Mesothelial cell of epicardium (in vitro differentiated cells): ENCODE results near the gene ANKRD11. TPM values are rescaled to one million over a fixed set of nuclear protein-coding genes. Genes with fewer than 3 reads are reported as not detected.

Experiments used
- DNase-seq, 2 experiments: peaks; one replicate each; pipeline ENCODE4 v3.0.0; 2021; ENCODE audit warnings: low spot score in 2 of 2; ENCODE audit not compliant: unreplicated experiment in 2 of 2
- H3K27ac Mint-ChIP-seq: 2 replicates; pipeline ENCODE4 v1.8.0; 2021; ENCODE audit warnings: mixed read lengths
- H3K27me3 Mint-ChIP-seq: 2 replicates; pipeline ENCODE4 v1.8.0; 2021; ENCODE audit warnings: low read depth, mixed read lengths
- H3K36me3 Mint-ChIP-seq: 2 replicates; pipeline ENCODE4 v1.8.0; 2021; ENCODE audit warnings: mixed read lengths
- H3K4me1 Mint-ChIP-seq: 2 replicates; pipeline ENCODE4 v1.8.0; 2021; ENCODE audit warnings: mixed read lengths
- H3K4me3 Mint-ChIP-seq: 2 replicates; pipeline ENCODE4 v1.8.0; 2021; ENCODE audit warnings: mild to moderate bottlenecking, moderate library complexity, mixed read lengths
- H3K9me3 Mint-ChIP-seq: 2 replicates; pipeline ENCODE4 v1.8.0; 2021; ENCODE audit warnings: mixed read lengths
- CTCF ChIP-seq: fragments of 200-600 bp; sonication (generic); IDR thresholded peaks from one replicate; pipeline ENCODE4 v1.5.0; 2021; ENCODE audit warnings: antibody characterized with exemption; ENCODE audit not compliant: unreplicated experiment
- total RNA-seq: library from RNA; stranded (reverse); gene quantifications from 3 replicates; pipeline ENCODE4 v1.2.1, GENCODE V29; 2021

ANKRD11 gene
- total RNA-seq, 1 donor from 2014 or later = 247 TPM

DNA sequence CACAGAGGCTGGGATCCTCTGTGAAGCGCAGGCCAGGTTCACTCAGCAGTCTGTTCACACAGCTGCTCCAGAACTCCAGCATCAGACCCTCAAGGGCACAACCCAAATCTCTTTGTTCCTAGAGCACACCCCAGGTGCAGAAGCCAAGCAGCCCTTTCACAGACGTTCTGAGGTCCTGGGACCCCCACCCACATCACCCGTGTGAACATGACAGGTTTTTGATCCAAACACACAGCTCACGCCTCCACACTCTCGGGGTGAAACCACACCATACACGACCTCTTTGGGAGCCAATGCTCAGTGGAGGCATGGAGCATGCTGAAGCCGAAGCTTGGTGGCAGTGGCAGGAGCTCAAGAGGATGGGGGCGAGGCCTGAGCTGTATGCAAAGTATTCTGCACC, 175.5 kb downstream of the ANKRD11 start:
- Mint-ChIP-seq H3K36me3 (peaks cover 11% of the 10 kb centered on the region), H3K4me3 (no peak overlapping the region), H3K9me3 (no peaks in the 10 kb centered on the region), H3K4me1 (peaks cover 15% of the 10 kb centered on the region), H3K27me3 (no peaks in the 10 kb centered on the region), H3K27ac (no peak overlapping the region)
- DNase-seq = no peak
- no peak for TF ChIP-seq CTCF

- peaks cover 10% of the 10 kb centered on the region for H3K4me1 Mint-ChIP-seq
- no peaks in the 10 kb centered on the region for H3K27me3 Mint-ChIP-seq
- H3K9me3 Mint-ChIP-seq = no peaks in the 10 kb centered on the region
- H3K36me3 Mint-ChIP-seq = peaks cover 11% of the 10 kb centered on the region
- no peak overlapping the region for H3K4me3 Mint-ChIP-seq
- no peak for DNase-seq
- H3K27ac Mint-ChIP-seq = peak overlapping the region; percentile 34
- TF ChIP-seq CTCF = no peak
Measured at GRCh38 chr16:89314357-89314756, 176.0 kb downstream of the ANKRD11 start.

DNA sequence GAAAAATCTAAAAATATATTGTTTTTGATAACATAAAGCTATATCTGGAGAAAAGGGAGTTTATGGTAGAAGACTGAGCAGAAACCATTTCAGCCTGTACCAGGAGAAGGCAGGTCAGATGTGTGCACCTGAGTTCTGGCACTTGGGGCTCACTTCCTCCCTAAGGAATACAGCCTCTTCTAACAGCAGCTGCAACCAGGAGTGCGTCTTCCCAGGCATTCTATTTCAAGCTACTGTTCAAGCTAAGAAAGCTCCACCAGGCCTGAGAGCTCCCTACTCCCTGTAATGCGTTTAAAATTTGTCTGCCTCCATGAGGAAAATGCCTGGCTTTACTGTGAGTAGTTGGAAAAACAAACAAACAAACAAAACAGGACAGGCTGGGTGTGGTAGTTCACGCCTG, 176.8 kb downstream of the ANKRD11 start:
- Mint-ChIP-seq H3K36me3 (peaks cover 11% of the 10 kb centered on the region), H3K27me3 (no peaks in the 10 kb centered on the region), H3K9me3 (no peaks in the 10 kb centered on the region), H3K4me3 (no peak overlapping the region), H3K4me1 (peaks cover 4% of the 10 kb centered on the region), H3K27ac (peak overlapping the region; percentile 41)
- TF ChIP-seq CTCF = no peak
- no peak for DNase-seq

- DNase-seq = no peak
- H3K27me3 Mint-ChIP-seq = no peaks in the 10 kb centered on the region
- H3K36me3 Mint-ChIP-seq = peaks cover 11% of the 10 kb centered on the region
- no peak overlapping the region for H3K27ac Mint-ChIP-seq
- H3K4me3 Mint-ChIP-seq = no peak overlapping the region
- H3K4me1 Mint-ChIP-seq = no peaks in the 10 kb centered on the region
- H3K9me3 Mint-ChIP-seq = no peaks in the 10 kb centered on the region
- no peak for TF ChIP-seq CTCF
Measured at GRCh38 chr16:89312598-89313299, 177.6 kb downstream of the ANKRD11 start.

DNA sequence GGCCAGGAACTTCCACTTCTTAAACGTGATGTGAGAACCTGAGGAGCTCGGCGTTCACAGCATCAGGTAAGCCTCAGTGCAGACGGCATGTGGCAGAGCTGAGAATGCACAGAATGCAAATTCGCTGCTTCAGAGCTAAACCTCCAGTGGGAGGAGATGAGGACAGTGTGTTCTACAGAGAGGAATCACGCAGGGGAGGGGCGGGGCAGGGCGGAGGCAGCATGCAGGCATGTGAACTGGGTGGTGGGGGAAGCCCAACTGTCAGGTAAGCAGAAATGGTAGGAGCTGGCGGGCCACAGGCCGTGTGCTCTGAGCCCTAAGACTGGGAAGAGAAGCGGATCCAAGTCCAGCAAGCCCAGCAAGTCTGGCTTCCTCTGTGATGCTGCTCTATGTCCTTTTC, 178.2 kb downstream of the ANKRD11 start:
- DNase-seq = no peak
- Mint-ChIP-seq H3K36me3 (peaks cover 12% of the 10 kb centered on the region), H3K27ac (no peak overlapping the region), H3K27me3 (no peaks in the 10 kb centered on the region), H3K4me1 (no peaks in the 10 kb centered on the region), H3K9me3 (no peaks in the 10 kb centered on the region), H3K4me3 (no peak overlapping the region)
- no peak for TF ChIP-seq CTCF

DNA sequence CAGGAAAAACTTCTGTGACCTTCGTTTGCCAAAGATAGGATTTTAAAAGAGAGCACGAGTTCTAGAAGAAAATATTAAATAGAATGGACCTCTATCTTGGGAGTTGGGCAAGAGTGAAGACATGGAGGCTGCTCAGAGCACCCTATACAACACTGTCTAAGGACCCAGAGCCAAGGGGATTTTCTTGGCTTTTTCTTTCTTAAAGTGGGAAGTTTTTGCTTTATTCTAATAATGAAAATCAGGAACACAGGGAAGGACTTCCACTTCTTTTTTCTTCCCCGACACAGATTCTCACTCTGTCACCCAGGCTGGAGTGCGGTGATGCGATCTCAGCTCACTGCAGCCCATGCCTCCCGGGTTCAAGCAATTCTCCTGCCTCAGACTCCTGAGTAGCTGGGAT, 178.7 kb downstream of the ANKRD11 start:
- Mint-ChIP-seq H3K27ac (no peak overlapping the region), H3K4me3 (no peak overlapping the region), H3K27me3 (no peaks in the 10 kb centered on the region), H3K36me3 (peaks cover 15% of the 10 kb centered on the region), H3K9me3 (no peaks in the 10 kb centered on the region), H3K4me1 (no peaks in the 10 kb centered on the region)
- TF ChIP-seq CTCF = no peak
- DNase-seq = no peak
